SK-N-SH (cell line): ENCODE measurements around the gene MARCHF11. TPM values are rescaled to one million over a fixed set of nuclear protein-coding genes. Genes with fewer than 3 reads are reported as not detected.

ENCODE experiments used
- CTCF ChIA-PET: fragments of 300-600, 350-600 bp; formaldehyde crosslinking; extraction: SDS; loops from one replicate; lab custom pipeline; 2021; lab: Yijun Ruan, JAX
- POLR2A ChIA-PET: fragments of 350-600 bp; sonication (Branson Sonifier 250); formaldehyde crosslinking; extraction: SDS; loops from one replicate; lab custom pipeline; 2020; ENCODE audit warnings: antibody characterized with exemption, inconsistent platforms; lab: Yijun Ruan, JAX
- DNase-seq: peaks from one replicate; pipeline ENCODE4 v3.0.0; 2012
- H2AFZ ChIP-seq: fragments of 200-600 bp; sonication (generic); 2 replicates; pipeline ENCODE4 v1.8.1; 2016; ENCODE audit warnings: antibody characterized with exemption, mild to moderate bottlenecking, low read depth
- H3F3A ChIP-seq: fragments of 200-600 bp; sonication (generic); replicated peaks from 2 replicates; pipeline ENCODE3; 2016; ENCODE audit warnings: antibody characterized with exemption, mild to moderate bottlenecking; ENCODE audit not compliant: insufficient read depth
- H3K27ac ChIP-seq, 2 experiments: fragments of 200-500 bp in 1 of 2; fragments of 200-600 bp in 1 of 2; sonication (Bioruptor generic) in 1 of 2; sonication (generic), shearing (Covaris generic) in 1 of 2; 2 replicates each; pipeline versions ENCODE4 v1.5.1 to v1.6.1; 2014 to 2016; ENCODE audit warnings: low read depth in 2 of 2, inconsistent platforms in 1 of 2, low read length in 1 of 2, mild to moderate bottlenecking in 1 of 2, mixed read lengths in 1 of 2
- H3K27me3 ChIP-seq: fragments of 200-600 bp; sonication (generic), shearing (Covaris generic); 2 replicates; pipeline ENCODE4 v1.6.1; 2016; ENCODE audit warnings: mixed run types; ENCODE audit not compliant: insufficient read depth
- H3K36me3 ChIP-seq, 2 experiments: fragments of 200-500 bp in 1 of 2; fragments of 200-600 bp in 1 of 2; sonication (Bioruptor generic) in 1 of 2; sonication (generic) in 1 of 2; replicated peaks in 1 of 2; 2 replicates each; pipeline versions ENCODE3 to v1.5.1; 2014 to 2016; ENCODE audit warnings: low read length in 1 of 2, mild to moderate bottlenecking in 1 of 2; ENCODE audit not compliant: insufficient read depth in 2 of 2, control insufficient read depth in 1 of 2
- H3K4me1 ChIP-seq, 2 experiments: fragments of 200-500 bp in 1 of 2; fragments of 200-600 bp in 1 of 2; sonication (Bioruptor generic) in 1 of 2; sonication (generic), shearing (Covaris generic) in 1 of 2; 2 replicates each; pipeline versions ENCODE4 v1.5.1 to v1.6.1; 2014 to 2016; ENCODE audit warnings: low read depth in 1 of 2, low read length in 1 of 2, mixed run types in 1 of 2; ENCODE audit not compliant: insufficient read depth in 2 of 2, control insufficient read depth in 1 of 2
- H3K4me2 ChIP-seq: fragments of 200-600 bp; sonication (generic), shearing (Covaris generic); 2 replicates; pipeline ENCODE4 v1.6.1; 2017; ENCODE audit warnings: mixed run types
- H3K4me3 ChIP-seq, 2 experiments: fragments of 200-500 bp in 1 of 2; fragments of 200-600 bp in 1 of 2; sonication (Bioruptor generic) in 1 of 2; sonication (generic), shearing (Covaris generic) in 1 of 2; 2 replicates each; pipeline versions ENCODE4 v1.5.1 to v1.8.1; 2014 to 2016; ENCODE audit warnings: low read depth in 2 of 2, inconsistent platforms in 1 of 2, low read length in 1 of 2, mild to moderate bottlenecking in 1 of 2, mixed read lengths in 1 of 2, moderate library complexity in 1 of 2
- H3K79me2 ChIP-seq: fragments of 200-600 bp; sonication (generic); 2 replicates; pipeline ENCODE4 v1.8.1; 2017; ENCODE audit warnings: mild to moderate bottlenecking; ENCODE audit not compliant: insufficient read depth
- H3K9ac ChIP-seq: fragments of 200-600 bp; sonication (generic); 2 replicates; pipeline ENCODE4 v1.6.1; 2017; ENCODE audit warnings: mixed run types
- H3K9me2 ChIP-seq: fragments of 200-600 bp; sonication (generic); 2 replicates; pipeline ENCODE4 v1.6.1; 2017; ENCODE audit warnings: mixed run types
- H3K9me3 ChIP-seq: fragments of 200-600 bp; sonication (generic); 2 replicates; pipeline ENCODE4 v1.6.1; 2017; ENCODE audit warnings: mixed run types, mild to moderate bottlenecking, moderate library complexity
- H4K20me1 ChIP-seq: fragments of 200-600 bp; sonication (generic); 2 replicates; pipeline ENCODE4 v1.6.1; 2017; ENCODE audit warnings: mild to moderate bottlenecking, mixed run types; ENCODE audit not compliant: insufficient read depth
- ELF1 ChIP-seq: IDR thresholded peaks from 2 replicates; pipeline ENCODE4 v1.4.0; 2012
- EP300 ChIP-seq, 2 experiments: IDR thresholded peaks; 2 replicates each; pipeline versions ENCODE4 v1.4.0 to v1.6.1; 2012; ENCODE audit warnings: borderline replicate concordance in 1 of 2, low read depth in 1 of 2, low read length in 1 of 2
- GATA2 ChIP-seq: sonication (generic); formaldehyde crosslinking; IDR thresholded peaks from 2 replicates; pipeline ENCODE4 v1.5.0; 2020; ENCODE audit warnings: mild to moderate bottlenecking, missing genetic modification reagents
- JUND ChIP-seq: IDR thresholded peaks from 2 replicates; pipeline ENCODE4 v1.4.0; 2012
- MEF2A ChIP-seq: IDR thresholded peaks from 2 replicates; pipeline ENCODE4 v1.4.0; 2012; ENCODE audit warnings: low read depth, borderline replicate concordance
- PBX3 ChIP-seq: IDR thresholded peaks from 2 replicates; pipeline ENCODE4; 2012
- RCOR1 ChIP-seq: fragments of 150-350 bp; IDR thresholded peaks from 2 replicates; pipeline ENCODE4 v1.6.1; 2017; ENCODE audit warnings: antibody characterized with exemption, low read length
- RXRA ChIP-seq: IDR thresholded peaks from 2 replicates; pipeline ENCODE4 v1.4.0; 2012; ENCODE audit warnings: low read depth, mild to moderate bottlenecking, borderline replicate concordance
- SIN3A ChIP-seq: IDR thresholded peaks from 2 replicates; pipeline ENCODE4 v1.6.1; 2012; ENCODE audit warnings: low read depth, mild to moderate bottlenecking, low read length, moderate library complexity, borderline replicate concordance
- SMC3 ChIP-seq: IDR thresholded peaks from 2 replicates; pipeline ENCODE4 v1.6.1; 2012; ENCODE audit warnings: low read depth, low read length, improper control_type of control experiment
- WGBS: methylation state at CpG from one replicate; pipeline ENCODE4 v1.1.6; 2017; ENCODE audit warnings: low lambda C conversion rate; 5-methylcytosine and 5-hydroxymethylcytosine counted together
- polyA plus RNA-seq, 3 experiments: library from polyadenylated mRNA; depleted of rRNA; stranded (reverse); fragments of >200 nt; gene quantifications; 2 replicates each; pipeline ENCODE4 v1.2.3, GENCODE V29; 2012
- TF ChIP-seq, protein P1 (sequence below): IDR thresholded peaks from 2 replicates; pipeline ENCODE4 v1.4.0; 2012; ENCODE audit warnings: low read depth, borderline replicate concordance

The MARCHF11 gene
- polyA plus RNA-seq, 1 of the 3 experiments (the other 2 are of a cell fraction), result 1.7 TPM

DNA sequence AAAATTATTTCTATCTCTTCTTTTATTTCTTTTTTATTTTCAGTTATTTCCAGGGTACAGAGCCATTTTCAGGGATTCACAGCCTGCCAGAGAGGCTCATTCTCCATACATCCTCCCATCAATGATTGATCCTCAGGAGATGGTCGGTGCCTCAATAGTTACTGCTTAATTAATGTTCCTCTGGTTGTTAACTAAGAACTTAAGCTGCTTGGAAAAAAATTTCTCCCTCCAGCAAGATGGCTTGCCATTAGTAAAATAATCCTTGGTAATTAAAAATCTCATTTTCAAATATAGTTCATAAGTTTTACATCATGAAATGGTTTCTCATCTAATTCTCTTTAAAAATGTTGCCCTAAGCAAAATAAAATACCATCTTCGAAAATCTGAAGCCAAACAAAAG is 20.0 kb downstream of the MARCHF11 start:
- Histone ChIP-seq H3K9me2 (no peaks in the 10 kb centered on the region), H4K20me1 (no peaks in the 10 kb centered on the region), H3K4me2 (no peak overlapping the region), H3K79me2 (no peaks in the 10 kb centered on the region), H3K4me1 (peaks cover 0 to 10% of the 10 kb centered on the region in 2 experiments; a peak in 2 of 4 replicates), H3K4me3 (no peak overlapping the region), H3F3A (no peaks in the 10 kb centered on the region), H3K36me3 (peaks cover 0 to 3% of the 10 kb centered on the region in 2 experiments), H3K9ac (no peak overlapping the region), H2AFZ (no peak overlapping the region), H3K9me3 (no peaks in the 10 kb centered on the region), H3K27me3 (no peaks in the 10 kb centered on the region), H3K27ac (peak overlapping the region in 1 of 2 experiments; percentile 16; a peak in 2 of 4 replicates)
- ChIA-PET POLR2A (no interaction called here), CTCF (interaction anchor here (1.4 to 6.0 kb wide), 11 partner anchors 8 to 369 kb away, joined by 3 to 99 read pairs (median 8); partner anchors contain the start of gene MARCHF11)
- WGBS, result 47% methylated on average over 2 of the region's 2 CpGs
- TF ChIP-seq JUND (no peak), PBX3 (no peak), RCOR1 (no peak), GATA2 (CRISPR knock-in tag) (no peak)
- no peak for DNase-seq

DNA sequence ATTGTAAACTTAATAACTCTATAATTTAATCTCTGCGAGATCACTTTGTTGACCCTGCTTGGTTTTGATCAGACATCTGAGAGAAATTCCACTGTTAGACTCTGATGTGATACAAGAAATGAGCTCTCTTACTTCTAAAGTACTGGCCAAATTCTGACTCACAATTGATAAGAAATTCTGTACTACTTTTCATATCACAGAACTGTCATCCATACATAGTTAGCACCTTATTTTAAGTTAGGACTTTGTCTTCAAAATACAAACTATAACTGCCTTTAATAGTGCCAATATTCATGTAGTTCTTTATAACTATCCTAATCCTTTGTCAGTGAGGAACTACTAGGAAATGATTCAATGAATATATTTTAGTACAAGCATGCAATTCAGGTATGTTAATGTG is 23.4 kb downstream of the MARCHF11 start:
- POLR2A ChIA-PET, result no interaction called here

More for the DNA sequence above, 23.4 kb downstream of the MARCHF11 start:
- no peak overlapping the region for H2AFZ ChIP-seq
- peak overlapping the region in 1 of 2 experiments; percentile 64; a peak in 2 of 4 replicates for H3K27ac ChIP-seq
- TF ChIP-seq MEF2A (no peak), ELF1 (no peak), RXRA (no peak), SMC3 (no peak), EP300 (IDR thresholded peaks at IDR 0.05; ENCODE audit: borderline replicate concordance in 1 of 2, low read depth in 1 of 2, low read length in 1 of 2) (no peak), SIN3A (no peak)
- TF ChIP-seq, protein P1, sequence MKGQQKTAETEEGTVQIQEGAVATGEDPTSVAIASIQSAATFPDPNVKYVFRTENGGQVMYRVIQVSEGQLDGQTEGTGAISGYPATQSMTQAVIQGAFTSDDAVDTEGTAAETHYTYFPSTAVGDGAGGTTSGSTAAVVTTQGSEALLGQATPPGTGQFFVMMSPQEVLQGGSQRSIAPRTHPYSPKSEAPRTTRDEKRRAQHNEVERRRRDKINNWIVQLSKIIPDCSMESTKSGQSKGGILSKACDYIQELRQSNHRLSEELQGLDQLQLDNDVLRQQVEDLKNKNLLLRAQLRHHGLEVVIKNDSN, result no peak
- no peaks in the 10 kb centered on the region for H3K9me3 ChIP-seq
- peaks cover 0 to 24% of the 10 kb centered on the region in 2 experiments; a peak in 2 of 4 replicates for H3K4me1 ChIP-seq
- no peak for DNase-seq
- WGBS, result 38% methylated on average over 1 of the region's 1 CpG
- no peaks in the 10 kb centered on the region for H3K36me3 ChIP-seq
- CTCF ChIA-PET, result interaction anchor here (1.0 to 1.7 kb wide), 5 partner anchors 21 to 510 kb away, joined by 3 read pairs; no protein-coding TSS in a partner anchor
- H3K9ac ChIP-seq, result no peak overlapping the region
- H3K79me2 ChIP-seq, result no peaks in the 10 kb centered on the region
- no peaks in the 10 kb centered on the region for H3K9me2 ChIP-seq
- no peak overlapping the region for H3K4me3 ChIP-seq
- H3F3A ChIP-seq, result no peaks in the 10 kb centered on the region
- no peaks in the 10 kb centered on the region for H4K20me1 ChIP-seq
- H3K4me2 ChIP-seq, result no peak overlapping the region
- no peaks in the 10 kb centered on the region for H3K27me3 ChIP-seq
